GM19328 (cell line): Measurements from ENCODE around the gene HELT.
A peak's percentile ranks its signal among the peaks of the same experiment; 100 is the strongest.

Experiments
- ATAC-seq: cut with Tn5 transposase; IDR thresholded peaks from one replicate; pipeline ENCODE4 v1.9.1; 2021; ENCODE audit warnings: mild to moderate bottlenecking, moderate library complexity; ENCODE audit not compliant: unreplicated experiment

HELT gene

GRCh38 chr4:185003596-185004351, 14.5 kb upstream of the HELT start:
- ATAC-seq = no peak

DNA sequence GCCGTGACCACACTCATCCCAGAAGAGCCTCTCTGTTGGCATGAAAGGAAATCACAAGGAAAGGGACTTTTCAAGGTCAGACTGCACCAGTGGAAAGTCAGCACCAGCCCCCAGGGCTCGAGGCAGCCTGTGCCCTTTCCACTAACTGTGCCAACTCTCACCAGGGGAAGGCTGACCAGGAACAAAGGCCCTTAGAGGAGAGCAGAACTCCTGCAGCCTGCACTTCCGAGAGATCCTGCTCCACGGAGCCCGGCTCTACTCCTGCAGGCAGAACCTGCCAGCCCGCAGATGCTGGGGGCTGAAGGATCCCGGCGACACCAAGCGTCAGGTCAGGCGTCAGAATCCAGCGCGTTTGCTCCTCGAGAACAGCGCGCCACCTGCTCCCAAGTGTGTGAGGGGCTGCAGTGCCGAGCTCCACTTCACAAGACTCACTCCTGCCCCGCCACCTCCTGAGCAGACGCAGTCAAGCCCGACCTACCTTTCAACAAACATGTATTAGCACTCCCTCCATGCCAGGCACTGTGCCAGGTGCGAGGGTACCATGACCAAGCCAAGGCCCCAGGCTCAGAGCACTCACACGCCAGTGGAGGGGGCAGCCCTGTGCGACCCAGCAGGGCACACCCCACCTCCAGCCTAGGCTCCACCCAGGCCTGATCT, 13.6 kb upstream of the HELT start:
- ATAC-seq = peak; percentile 35

- peak; percentile 64 for ATAC-seq
Measured at GRCh38 chr4:185005219-185005819, 13.0 kb upstream of the HELT start.

DNA sequence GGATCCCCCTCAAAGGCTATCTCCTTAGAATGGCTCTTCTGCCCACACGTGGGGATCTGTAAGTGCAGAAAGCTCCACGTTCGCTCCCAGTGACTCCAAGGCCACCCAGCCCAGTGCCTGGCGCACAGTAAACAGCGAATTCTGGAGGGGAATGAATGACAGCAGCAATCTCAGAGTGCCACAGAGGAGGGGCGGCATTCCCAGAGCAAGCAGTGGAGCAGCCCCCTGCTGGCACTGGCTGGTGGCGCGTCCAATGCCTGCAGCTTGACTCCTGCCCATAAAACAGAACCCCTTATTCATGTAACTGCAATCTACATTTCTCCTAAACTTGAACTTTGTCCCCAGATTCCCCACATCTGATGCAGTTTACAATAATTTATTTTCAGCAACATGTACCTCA, 6.9 kb upstream of the HELT start:
- no peak for ATAC-seq

DNA sequence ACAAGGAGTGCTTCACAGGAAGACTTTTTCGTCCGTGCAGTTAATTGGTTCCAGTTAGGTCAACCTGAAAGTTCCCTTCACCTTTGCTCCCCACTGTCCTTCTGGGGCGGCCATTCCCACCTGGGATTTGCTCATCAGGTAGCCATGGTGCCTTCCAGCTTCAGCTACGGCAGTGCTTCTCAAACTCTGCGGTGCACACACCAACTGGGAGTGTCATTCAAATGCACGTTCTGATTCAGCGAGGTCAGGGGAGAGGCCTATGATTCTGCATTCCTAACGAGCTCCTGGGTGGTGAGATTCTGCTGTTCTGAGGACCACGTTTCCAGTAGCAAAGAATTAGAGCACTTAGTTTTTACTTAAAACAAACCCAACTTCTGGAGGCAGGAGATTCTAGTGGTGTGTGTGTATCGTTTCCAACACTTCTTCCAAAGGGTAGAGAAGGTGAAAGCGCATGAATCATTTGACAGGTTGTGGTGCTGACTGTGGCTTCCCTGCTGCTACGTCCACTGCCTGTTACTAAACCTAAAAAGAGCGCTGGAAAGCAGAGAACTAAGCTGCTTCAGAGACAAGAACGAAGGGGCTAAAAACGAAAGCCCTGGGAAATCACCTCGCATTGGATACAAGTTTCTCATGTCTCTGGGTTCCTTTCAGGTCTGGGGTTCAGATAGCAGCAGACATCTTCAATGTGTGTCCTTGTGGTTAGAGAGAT, 4.7 kb upstream of the HELT start:
- ATAC-seq = no peak

DNA sequence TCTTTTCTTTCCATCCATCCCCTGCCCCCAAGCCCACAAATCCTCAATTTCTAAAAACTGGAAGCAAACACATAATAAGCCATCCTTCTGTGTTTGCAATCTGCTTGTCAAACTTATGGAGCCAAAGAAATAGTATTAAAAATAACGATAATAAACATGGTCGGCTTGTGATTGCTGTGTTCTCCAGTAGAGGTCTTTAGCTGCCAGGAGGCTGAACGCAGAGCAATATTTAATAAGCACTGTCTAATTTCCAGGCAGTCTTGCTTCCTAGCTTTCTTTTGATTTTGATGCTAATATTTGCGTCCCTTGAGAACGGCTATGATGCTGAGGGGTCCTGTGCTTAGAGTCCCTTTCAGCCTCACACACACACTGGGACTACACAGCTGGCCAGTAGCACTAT, 3.2 kb upstream of the HELT start:
- ATAC-seq = no peak

DNA sequence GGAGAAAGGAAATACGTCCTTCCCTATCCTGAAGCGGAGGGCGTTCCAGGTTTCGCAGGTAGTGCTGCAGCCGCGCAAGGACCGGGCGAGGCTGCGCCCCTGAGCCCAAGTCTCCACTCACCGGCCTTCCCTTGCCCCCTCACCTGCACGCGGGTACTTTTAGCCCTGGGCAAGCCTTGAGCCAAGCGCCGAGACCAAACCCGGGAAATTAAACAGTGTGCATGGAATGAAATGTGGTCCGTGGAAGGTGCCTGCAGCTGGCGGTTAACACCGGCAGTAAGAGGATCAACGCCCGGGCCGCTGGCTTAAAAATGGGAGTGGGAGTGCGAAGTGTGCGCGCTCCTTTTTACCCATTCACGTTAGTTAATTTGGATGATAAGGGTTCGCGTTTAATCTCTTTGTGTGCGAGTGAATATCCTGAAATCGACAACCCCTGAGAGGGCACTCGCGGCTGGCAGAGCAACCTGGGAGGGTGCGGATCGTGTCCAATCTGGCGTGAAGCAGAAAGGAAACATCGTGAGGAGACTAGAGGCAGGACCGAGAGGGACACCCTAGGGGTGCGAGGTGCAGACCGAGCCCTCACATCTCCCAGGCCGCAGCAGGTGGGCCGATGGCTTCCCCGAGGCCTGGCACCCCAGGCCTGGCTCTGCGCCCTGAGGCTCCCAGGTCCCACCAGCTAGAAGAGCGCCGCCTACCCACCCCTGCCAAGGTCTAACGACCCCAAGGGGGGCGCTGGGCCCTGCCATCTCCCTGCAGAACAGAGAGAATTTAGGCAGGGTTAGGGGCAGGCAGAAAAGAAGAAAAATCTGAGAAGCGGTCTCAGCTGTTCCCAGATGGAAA, 2.0 kb upstream of the HELT start:
- ATAC-seq = no peak

GRCh38 chr4:185016946-185017758, 1.1 kb upstream of the HELT start:
- no peak for ATAC-seq

DNA sequence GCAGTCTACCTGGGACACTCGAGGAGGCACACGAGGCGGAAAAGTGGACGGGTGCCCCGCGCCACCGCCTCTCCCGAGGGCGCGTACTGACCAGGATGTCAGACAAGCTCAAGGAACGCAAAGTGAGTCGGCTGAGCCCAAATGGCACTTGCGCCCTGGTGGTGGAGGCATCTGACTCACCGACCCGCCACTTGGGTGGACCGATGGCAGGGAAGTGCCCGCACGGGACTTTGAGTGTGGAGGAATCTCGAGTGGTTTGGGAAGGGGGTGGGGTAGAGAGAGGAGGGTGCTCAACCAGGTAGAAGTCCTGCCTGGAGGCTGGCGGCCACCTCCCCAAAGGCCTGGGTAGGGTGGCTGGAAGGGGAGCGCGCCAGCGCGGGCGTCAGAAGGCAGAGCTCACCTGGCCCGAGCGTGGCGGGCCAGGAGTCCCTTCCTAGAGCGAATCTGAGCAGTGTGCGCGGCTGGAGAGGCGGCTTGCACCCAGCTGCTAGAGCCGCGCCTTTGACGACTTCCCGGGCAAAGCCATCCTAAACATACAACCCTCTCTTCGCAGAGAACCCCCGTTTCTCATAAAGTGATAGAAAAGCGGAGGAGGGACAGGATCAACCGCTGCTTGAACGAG, 655 bp downstream of the HELT start:
- ATAC-seq = no peak

DNA sequence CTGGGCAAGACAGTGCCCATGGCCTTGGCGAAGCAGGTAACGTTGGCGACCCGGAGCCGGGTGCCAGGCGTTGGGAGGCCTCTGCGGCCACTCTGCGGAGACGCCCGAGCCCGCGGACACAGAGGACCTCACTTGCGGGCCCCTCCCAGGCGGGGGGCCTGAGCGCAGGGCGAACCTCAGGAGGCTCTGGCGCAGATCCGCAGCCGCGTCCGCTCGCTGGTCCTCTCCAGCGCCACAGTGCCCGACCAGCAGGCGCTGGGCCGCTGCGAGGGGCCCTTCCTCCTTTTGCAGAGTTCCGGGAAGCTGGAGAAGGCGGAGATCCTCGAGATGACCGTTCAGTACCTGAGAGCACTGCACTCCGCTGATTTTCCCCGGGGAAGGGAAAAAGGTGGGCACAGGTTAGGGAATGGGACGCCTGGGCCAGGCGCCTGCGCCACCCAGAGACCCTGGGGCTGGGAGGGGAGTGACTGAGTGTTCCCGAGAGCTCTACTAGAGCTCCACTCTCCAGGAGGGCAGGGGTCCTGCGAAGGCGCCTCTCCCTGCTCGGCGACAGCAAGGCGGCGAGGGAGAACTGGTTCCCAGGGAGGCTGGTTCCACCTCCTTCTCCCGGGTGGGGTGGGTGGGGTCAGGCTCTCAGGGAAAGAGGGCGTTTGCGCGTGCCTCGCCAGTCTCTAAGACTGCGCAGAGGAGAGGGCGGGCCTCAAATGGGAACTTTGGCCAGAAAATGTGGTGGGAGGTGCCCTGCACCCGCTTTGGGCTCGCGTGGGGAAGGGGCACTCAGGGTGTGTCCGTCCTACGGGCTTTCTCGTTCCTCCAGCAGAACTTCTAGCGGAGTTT, 1.4 kb downstream of the HELT start:
- no peak for ATAC-seq

DNA sequence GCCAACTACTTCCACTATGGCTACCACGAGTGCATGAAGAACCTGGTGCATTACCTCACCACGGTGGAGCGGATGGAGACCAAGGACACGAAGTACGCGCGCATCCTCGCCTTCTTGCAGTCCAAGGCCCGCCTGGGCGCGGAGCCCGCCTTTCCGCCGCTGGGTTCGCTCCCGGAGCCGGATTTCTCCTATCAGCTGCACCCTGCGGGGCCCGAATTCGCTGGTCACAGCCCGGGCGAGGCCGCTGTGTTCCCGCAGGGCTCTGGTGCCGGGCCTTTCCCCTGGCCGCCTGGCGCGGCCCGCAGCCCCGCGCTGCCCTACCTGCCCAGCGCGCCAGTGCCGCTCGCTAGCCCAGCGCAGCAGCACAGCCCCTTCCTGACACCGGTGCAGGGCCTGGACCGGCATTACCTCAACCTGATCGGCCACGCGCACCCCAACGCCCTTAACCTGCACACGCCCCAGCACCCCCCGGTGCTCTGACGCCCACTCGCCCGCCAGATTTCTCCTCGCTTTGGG, 2.1 kb downstream of the HELT start:
- no peak for ATAC-seq

- no peak for ATAC-seq
Measured at GRCh38 chr4:185020863-185021761, 2.8 kb downstream of the HELT start.

DNA sequence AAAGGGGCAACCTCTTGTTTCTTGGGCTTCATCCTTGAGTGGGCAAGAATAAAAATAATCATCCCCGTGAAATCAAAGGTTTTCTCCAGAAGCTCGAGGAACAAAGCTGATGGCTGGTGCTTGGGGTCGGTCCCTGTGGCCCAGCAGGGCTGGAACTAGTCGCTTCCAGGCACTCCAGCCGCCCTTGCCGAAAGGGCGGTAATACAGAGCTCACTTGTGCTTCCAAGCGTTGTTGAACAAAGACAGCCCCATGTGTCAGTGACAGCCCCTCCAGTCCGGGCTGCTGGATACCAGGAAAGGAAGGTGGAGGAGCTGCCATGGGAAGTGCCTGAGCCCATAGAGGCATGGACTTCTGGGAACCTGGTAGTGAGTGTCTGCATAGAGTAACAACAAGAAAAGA, 5.2 kb downstream of the HELT start:
- no peak for ATAC-seq

DNA sequence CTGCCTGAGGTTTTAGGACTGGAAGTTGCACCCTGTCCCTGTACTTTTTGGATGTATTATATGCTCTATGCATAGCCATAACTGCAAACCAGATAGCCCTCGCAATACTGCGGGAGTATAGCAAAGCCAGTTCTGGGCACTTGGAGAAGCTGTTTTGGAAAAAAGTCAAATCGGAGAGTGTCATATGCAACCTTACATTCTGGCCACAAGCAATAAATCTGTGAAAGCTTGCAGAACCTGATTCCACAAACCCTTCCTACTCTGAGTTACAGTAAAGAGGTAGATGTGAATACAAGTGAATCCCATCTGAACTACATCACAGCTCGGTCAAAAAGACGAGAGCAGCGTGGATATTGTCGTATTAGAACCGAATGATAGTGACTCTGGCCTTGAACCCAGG, 10.3 kb downstream of the HELT start:
- ATAC-seq = no peak

GRCh38 chr4:185031611-185032010, 13.3 kb downstream of the HELT start:
- no peak for ATAC-seq

DNA sequence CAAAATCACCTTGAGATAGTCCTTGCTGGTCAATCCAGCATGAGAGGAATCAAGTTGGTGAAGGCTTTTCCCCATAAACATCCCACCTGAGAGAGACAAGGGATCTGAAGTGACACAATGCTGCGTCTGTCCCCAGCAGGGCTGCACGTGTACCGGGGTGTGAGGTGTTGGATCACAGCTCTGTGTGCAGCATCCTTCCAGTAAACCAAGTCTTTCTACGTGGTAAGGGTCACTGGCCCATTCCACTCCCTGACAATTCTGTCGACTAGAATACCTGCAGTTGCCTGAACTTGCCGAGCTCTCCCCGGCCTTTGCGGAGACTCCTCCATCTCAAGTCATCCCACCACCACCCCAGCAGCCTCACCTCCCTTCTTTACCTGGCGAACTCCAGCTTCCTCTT, 14.8 kb downstream of the HELT start:
- ATAC-seq = no peak

DNA sequence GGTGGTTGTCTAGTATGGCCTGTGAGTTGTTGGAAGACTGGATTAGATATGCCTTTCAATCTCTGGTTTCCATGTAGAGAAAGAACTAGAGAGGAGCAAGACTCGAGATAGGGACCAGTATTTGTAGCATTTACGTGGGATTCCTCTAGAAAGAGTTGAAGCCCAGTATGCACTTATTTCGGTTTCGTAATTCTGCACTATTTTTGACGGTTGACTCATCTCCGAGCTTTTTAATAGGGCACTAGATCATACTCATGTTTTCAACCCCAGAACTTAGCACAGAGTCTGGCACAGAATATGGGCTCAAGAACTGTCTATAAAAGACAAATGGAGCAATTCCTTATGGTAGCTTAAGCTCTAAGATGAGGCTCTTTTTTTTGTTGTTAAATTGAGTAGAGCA, 15.7 kb downstream of the HELT start:
- ATAC-seq = no peak
